HUDEP-2 (cell line): ENCODE measurements around the gene PNMA6A.
"Not testable (repeated sequence)": the region's sequence is repeated elsewhere in the genome, so short reads cannot be mapped to it uniquely, and the experiment has no call there.

Experiments
- DNase-seq, 76 experiments: peaks; one replicate each; lab custom pipeline; 2025; ENCODE audit not compliant: unreplicated experiment in 76 of 76; lab: John Stamatoyannopoulos, UW

PNMA6A gene

DNA sequence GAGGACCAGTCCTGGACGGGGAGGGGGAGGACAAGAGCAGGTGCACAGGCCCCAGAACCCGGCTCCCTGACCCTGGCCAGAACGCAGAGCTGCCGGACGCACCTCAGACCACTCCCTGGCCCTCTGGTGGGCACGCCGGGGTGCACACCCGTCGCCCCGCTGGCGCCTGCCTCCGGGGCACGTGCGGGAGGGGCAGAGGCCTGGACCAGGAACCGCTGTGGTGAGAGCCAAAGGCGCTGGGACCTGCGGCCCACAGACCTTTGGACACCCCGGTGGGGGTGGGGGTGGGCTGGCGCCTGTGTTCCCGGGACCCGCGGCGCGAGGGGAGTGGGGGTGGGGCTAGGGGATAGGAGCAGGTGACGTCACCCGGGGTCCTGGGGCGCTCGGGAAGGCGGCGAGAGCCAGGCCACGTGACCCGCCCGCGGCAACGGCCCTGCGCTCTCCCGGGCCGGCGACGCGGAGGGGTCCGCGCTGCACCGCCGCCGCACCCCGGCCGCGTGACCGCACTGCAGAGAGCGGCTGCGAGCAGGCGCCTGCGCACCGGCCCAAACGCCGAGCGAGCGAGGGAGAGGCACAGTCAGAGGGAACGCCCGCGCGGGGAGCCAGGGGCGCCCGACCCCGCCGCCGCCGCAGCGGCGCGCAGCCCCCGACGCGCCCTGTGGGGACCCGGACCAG, at the start of gene PNMA6A:
Gene PNMA6A (plus strand): TSS at position 546 of the 675 bp plus-strand sequence. CDS start 609 bp downstream, outside the sequence.
- not testable (repeated sequence) for DNase-seq

DNA sequence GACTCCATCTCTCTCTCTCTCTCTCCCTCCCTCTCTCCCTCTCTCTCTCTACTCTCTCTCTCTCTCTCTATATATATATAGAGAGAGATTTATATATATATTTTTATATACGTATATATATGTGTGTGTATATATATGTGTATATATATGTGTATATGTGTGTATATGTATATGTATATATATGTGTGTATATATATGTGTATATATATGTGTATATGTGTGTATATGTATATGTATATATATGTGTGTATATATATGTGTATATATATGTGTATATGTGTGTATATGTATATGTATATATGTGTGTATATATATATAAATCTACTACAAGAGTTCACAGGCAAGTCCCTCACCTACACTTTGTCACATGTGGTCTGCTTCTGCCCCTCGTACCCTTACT, 45.8 kb upstream of the PNMA6A start:
- DNase-seq = not testable (repeated sequence)

DNA sequence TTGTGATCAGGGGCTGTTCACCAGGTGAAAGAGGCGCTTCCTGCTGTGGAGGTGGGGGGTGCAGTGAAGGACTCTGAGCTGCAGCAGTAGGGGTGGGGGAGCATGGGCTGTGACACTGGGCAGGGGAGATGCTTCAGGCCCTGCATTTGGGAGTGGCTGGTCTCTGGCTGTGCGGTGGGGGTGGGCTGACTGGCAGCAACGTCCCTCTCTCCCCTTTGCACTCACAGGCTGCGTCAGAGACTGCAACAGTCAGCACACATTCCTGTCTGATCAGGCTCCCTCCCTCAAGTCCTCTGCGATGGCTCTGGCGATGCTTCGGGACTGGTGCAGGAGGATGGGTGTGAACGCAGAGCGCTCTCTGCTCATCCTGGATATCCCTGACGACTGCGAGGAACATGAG, 43.8 kb upstream of the PNMA6A start:
- DNase-seq = not testable (repeated sequence)

DNA sequence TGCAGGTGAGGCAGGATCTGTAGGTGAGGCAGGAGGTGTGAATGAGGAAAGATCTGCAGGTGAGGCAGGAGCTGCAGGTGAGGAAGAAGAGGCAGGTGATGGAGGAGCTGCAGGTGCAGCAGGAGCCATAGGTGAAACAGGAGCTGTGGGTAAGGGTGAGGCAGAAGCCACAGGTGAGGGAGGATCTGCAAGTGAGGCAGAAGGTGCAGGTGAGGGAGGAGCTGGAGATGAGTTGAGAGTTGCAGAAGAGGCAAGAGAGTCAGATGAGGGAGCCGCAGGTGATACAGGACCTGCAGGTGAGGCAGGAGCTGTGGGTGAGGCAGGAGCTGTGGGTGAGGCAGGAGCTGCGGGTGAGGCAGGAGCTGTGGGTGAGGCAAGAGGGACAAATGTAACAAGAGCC, 43.1 kb upstream of the PNMA6A start:
- no peak for DNase-seq

DNA sequence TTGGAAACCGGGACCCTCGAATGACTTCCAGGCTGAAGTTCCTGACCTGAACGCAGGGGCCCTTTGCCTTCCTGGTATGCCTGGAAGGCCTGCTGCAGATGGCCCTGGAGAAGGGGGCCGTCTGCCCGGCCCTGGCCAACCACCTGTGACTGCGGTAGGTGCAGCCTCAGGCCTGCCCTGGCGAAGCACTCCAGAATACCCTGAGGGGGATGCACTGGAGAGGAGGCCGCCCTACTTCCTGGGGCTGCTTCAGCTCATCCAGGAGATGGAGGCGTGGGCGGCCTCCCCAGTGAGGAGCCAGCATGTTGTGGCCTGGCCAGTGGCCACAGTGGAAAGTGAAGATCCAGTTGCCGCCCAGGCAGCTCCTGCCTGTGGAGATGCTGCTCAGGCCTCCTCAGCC, 42.4 kb upstream of the PNMA6A start:
- no peak for DNase-seq

DNA sequence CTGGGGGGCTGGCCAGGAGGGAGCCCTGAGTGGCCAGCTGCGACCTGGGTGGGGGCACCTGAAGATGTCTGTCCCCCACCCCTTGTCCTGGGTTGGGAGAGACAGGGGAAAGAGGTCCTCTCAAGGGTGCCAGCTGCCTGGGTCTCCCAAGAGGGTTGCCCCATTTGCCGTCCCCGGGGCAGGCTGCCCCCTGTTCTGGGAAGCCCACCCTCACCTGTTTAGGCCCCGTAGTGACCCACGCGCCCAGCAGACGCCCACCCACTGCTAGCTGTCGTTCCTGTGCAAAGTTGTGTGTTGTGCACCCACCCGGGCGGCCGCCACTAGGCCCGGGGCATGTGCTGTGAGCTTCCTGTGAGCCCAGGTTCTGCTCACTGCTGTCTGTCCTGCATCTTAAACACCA, 41.5 kb upstream of the PNMA6A start:
- no peak for DNase-seq

DNA sequence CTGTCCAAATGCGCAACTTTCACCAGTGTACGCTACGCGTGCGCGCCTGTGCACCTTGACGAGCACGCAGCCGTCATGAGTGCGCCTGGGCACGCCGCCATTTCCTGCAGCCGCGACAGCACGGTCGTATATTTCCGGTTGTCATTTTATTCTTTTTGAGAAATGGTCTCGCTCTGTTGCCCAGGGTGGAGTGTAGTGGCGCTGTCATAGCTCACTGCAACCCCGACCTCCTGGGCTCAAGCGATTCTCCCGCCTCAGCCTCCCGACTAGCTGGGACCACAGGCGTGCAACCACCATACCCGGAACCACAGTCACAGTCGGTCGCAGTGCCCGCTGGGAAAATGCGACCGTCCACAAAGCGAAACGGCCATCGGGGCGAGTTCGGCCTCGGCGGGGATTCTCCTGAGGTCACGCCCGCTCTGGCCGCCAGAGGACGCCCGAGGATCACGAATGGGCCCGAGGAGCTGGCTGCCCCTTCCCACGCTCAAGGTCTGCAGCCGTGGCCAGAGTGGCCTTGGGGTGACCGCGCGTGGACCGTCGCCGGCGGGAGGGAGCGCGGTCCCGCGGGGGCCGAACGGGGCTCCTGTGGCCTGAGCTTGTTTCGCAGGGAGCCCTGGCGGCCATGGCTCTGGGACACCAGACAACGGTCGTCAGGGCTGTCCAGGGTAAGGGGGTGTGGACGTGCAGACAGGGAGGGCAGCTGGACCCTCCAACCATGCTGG, 39.7 kb upstream of the PNMA6A start:
- peak in 56 of 76 experiments; percentile 0 to 53 (median 17) for DNase-seq

DNA sequence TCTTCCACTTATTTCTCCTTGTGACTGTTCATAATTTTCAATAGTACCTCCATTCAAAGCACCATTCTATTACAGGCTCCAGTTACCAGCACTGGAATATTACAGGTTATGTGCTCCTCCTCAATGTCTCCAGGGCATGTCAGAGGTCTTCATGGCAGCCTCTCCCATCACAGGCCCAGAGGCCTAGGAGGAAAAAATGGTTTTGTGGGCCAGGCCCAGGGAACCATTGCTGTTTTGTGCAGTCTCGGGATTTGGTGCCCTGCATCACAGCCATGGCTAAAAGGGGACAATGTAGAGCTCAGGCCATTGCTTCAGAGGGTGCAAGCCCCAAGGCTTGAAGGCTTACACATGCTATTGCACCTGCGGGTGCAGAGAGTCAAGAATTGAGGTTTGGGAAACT, 23.2 kb upstream of the PNMA6A start:
- no peak for DNase-seq

DNA sequence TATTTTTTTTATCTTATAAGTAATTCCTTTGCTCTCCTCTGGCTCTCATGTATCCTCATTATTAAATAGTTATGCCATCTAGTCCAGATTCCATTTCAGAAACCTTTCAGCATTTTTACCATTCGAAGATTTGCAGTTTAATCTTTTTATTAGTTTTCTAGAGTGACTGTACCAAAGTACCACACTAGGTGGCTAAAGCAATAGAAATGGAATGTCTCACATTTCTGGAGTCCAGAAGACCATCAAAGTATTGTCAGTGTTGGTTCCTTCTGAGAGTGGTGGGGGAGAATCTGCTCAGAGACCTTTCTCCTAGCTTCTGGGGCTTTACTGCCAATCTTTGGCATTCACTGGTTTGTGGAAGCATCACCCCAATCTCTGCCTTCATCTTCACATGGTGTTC, 19.7 kb upstream of the PNMA6A start:
- DNase-seq = no peak

DNA sequence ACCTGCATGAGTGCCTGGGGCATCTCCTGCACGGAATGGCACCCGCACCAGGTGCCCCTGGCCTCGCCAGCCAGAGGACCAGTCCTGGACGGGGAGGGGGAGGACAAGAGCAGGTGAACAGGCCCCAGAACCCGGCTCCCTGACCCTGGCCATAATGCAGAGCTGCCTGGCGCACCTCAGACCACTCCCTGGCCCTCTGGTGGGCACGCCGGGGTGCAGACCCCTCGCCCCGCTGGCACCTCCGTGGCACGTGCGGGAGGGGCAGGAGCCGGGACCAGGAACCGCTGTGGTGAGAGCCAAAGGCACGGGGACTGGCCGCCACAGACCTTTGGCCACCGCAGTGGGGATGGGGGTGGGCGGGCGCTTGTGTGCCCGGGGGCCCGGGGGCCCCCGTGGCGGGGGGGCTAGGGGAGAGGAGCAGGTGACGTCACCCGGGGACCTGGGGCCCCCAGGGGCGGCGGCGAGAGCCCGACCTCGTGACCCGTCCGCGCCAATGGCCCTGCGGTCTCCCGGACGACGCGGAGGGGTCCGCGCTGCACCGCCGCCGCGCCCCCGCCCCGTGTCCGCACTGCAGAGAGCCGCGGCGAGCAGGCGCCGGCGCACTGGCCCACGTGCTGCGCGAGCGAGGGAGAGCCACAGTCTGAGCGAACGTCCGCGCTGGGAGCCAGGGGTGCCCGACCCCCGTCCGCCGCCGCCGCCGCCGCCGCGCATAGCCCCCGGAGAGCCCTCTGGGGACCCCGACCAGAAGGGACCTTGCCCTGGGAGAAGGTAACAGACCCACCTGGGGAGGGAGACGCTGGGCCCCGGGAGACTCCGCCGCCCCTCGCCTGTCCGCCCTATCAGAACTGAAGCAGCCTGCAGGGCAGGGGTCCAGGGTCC, 16.1 kb upstream of the PNMA6A start, which contains the start of gene PNMA3:
Gene PNMA3 (plus strand): TSS at position 600 of the 879 bp plus-strand sequence. CDS start 586 bp downstream, outside the sequence.
- DNase-seq = no peak

DNA sequence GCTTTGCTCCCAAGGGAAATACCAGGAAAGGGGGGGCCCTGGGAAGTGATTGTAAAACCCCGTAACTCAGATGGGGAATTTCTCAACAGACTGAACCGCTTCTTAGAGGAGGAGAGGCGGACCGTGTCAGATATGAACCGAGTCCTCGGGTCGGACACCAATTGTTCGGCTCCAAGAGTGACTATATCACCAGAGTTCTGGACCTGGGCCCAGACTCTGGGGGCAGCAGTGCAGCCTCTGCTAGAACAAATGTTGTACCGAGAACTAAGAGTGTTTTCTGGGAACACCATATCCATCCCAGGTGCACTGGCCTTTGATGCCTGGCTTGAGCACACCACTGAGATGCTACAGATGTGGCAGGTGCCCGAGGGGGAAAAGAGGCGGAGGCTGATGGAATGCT, 15.0 kb upstream of the PNMA6A start:
- DNase-seq = no peak

DNA sequence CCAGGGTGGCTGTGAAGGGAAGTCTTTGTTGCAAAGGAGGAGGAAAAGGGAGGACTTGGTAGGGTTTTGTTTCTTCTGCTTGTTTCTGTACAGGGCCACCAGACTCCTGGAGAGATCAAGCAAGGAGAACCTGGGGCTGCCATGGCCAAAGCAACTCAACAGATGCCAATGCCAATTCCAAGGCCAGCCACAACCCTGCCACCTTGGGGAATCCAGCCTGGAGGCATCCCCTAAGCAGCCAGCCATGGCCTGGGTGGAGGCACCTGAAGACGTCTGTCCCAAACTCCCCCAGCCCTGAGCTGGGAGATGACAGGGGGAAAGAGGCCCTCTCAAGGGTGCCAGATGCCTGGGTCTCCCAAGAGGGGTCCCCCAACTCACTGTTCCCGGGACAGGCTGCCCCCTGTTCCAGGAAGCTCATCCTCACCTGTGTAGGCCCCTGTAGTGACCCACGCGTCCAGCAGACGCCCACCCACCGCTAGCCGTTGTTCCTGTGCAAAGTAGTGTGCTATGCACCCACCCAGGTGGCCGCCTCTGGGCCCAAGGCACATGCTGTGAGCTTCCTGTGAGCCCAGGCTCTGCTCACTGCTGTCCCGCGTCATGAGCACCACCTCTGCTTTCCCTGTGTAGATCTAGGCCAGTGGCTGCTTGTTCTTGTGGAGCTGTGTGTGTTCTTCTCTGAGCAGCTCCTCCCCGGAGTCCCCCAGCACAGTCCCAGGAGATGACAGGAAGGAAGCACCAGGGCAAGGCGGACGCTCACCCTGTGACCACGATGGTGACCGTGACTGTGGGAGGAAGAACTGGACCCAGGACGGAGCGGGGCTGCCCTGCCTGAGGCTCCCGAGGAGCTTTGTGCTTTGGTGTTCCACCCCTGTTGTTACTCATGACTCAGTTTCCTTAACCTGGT, 12.8 kb upstream of the PNMA6A start:
- no peak for DNase-seq

DNA sequence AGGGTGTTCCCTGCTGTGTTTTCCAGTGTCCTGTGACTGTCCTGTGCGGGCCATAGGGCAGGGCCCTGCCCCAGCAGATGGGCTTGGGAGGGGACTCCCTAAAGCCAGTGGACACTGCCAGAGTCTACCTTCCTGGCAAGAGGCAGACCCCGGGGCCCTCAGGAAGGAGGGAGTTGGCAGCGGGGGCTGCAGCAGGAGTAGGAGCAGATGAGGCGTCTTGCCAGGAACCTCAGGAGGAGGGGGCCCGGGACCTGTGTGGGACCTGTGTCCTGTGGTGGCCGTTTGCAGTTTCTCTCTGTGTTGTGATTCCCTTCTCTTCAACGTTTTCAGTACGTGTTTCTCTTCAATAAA, 12.2 kb upstream of the PNMA6A start:
- DNase-seq = no peak

DNA sequence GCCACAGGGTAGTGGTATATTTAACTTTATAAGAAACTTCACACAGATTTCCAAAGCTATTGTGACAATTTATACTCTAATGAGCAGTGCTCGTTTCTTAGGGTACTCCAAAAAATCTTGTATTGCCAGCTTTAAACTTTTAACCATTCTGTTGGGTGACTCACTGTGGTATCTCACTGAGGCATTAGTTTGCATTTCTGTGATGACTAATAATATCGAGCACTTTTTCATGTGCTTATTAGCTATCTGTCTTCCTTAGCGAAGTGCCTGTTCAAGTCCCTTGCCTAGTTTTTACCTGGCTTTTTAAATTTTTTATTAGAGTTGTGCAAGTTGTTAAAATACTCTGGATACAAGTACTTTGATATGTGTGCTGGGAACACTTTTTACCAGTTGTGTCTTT, 10.5 kb upstream of the PNMA6A start:
- DNase-seq = no peak

DNA sequence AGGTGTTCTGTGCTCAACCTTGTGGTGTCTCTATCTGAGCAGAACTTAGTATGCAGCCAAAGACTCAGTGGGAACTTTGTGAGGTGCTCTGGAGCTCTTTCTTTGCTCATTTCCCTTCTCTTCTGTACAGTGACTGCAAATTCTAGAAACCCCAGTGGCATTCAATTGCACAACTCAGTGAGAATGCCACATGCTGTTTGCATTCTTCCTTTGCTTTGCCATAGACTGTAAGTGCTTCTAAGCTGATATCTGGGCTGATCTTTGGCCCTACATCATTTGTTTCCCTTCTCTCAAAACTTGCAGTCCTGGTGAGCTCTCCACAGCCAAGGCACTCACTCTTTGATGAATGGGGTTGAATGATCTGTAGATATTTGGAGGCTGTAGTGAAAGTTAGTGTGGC, 8.9 kb upstream of the PNMA6A start:
- DNase-seq = no peak

DNA sequence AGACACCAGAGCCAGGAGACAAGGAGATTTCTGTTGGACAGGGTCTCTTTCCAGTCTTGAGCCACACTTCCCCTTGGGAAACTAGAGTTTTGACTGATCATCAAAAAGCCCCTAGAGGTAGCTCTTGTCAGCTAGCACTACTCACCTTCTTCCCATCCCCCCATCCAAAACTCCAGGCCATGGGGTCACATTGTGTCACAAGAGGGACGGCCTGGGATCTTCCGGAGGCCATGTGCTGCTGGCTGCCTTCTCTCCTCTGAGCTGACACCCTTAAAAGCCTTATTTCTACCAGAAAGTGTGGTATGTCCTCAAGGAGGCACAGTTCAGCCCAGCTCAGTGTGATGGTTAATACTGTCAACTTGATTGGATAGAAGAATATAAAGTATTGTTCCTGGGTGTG, 8.2 kb upstream of the PNMA6A start:
- DNase-seq = no peak

DNA sequence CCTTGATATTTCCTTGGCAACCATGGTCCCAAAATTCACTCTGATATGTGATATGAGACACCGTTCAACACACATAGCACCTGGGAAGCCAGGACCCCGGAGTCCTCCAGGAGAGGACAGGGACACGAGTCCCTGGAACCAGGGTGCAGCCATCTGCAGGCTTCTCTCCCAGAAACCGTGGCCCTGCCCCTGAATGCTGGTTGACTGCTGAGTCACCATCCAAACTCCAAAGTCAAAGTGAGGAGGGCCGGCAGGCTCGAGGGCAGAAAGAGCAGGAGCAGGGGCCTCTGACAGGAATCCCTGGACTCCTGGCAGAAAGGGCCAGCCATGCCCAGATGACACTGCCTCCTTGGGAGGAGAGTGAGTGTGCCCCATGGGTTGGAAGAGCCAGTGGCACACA, 6.9 kb upstream of the PNMA6A start:
- DNase-seq = no peak

DNA sequence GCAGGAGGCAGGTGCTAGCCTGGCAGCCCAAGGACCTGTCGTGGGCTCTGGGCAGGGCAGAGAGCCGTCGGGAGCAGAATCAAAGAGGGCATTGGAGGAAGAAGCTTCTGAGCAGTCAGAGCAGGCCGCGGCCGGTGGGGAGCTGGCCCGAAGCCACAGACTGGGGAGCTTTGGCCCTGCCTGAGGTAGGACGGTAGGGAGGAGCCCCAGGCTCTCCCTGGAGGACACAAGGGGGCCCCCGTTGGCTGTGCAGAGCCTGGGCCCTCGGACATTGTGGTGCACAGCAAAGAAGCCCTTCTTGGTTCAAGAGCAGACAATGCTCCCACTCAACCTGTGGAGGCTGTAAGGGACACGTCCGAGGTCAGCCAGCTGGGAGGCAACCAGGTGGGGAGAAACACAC, 5.9 kb upstream of the PNMA6A start:
- not testable (repeated sequence) for DNase-seq

DNA sequence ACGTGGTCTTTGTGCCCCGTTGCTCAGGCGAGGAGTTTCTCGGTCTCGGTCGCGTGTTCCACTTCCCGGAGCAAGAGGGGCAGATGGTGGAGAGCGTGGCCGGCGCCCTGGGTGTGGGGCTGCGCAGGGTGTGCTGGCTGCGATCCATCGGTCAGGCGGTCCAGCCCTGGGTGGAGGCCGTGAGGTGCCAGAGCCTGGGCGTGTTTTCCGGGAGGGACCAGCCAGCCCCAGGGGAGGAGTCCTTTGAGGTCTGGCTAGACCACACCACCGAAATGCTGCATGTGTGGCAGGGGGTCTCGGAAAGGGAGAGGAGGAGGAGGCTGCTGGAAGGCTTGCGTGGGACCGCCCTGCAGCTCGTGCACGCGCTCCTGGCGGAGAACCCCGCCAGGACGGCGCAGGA, 1.1 kb downstream of the PNMA6A start:
- DNase-seq = not testable (repeated sequence)

DNA sequence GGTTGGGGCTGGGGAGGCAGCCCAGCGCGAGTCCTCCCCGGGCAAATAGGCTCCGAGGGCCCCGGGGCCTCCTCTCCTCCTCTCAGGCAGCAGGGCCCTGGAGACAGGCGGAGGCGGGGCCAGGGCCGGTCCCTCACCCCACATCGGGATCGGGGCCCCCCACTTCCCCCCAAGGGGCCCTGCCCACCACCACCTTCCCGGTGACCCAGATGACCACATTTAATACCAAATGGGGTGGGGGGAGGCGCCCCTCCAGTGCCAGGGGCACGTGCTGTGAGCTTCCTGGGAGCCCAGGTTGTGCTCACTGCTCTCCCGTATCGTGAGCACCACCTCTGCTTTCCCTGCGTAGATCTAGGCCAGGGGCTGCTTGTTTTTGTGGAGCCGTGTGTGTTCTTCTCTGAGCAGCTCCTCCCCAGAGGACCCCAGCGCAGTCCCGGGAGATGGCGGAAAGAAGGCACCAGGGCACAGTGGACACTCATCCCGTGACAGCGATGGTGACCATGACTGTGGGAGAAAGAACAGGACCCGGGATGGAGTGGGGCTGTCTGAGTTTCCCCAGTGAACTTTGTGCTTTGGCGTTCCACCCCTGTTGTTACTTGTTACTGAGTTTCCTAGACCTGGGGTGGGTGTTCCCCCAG, 2.1 kb downstream of the PNMA6A start:
- no peak for DNase-seq
